Upper lobe of right lung (tissue), 1 donor: ENCODE measurements around the gene ADPRS. TPM values are rescaled to one million over a fixed set of nuclear protein-coding genes. Genes with fewer than 3 reads are reported as not detected.
A peak's percentile ranks its signal among the peaks of the same experiment; 100 is the strongest.

Experiments used
- ATAC-seq: fragments of 200-7000 bp; cut with Tn5 transposase; one replicate; pipeline ENCODE4 v1.9.1; 2020; ENCODE audit warnings: mild to moderate bottlenecking, moderate library complexity
- DNase-seq: peaks from one replicate; pipeline ENCODE4 v3.0.0-alpha.2; 2020
- H3K27ac ChIP-seq: fragments of 200-600 bp; one replicate; pipeline ENCODE4 v1.8.0; 2022
- H3K27me3 ChIP-seq: fragments of 200-600 bp; one replicate; pipeline ENCODE4 v1.8.0; 2022; ENCODE audit warnings: mild to moderate bottlenecking
- H3K36me3 ChIP-seq: fragments of 200-600 bp; one replicate; pipeline ENCODE4 v1.8.0; 2022
- H3K4me1 ChIP-seq: fragments of 200-600 bp; one replicate; pipeline ENCODE4 v1.8.0; 2022
- H3K4me3 ChIP-seq: fragments of 200-600 bp; one replicate; pipeline ENCODE4 v1.8.0; 2022; ENCODE audit warnings: mild to moderate bottlenecking
- H3K9me3 ChIP-seq: fragments of 200-600 bp; one replicate; pipeline ENCODE4 v1.8.0; 2022
- CTCF ChIP-seq: fragments of 200-600 bp; IDR thresholded peaks from one replicate; pipeline ENCODE4 v1.8.0; 2022; ENCODE audit warnings: antibody characterized with exemption
- intact Hi-C: fragments of 100-400 bp; cut with DNase I; formaldehyde crosslinking; loops from one replicate; pipeline ENCODE4 v1.11.0; 2022
- total RNA-seq: library from RNA; stranded (reverse); fragmentation: NEBNext Ultra II Directional; extraction: Animal tissue kit (Norgen Biotek cat#: 25700); gene quantifications from one replicate; pipeline ENCODE4 v1.2.1, GENCODE V29; 2021
- donor health status: DM: no; HTN: yes; CAD: no; lungs with severe emphysema.

ADPRS gene
- total RNA-seq, 1 donor from 2014 or later: 26.9 TPM

- Histone ChIP-seq H3K9me3 (no peaks in the 10 kb centered on the region), H3K27me3 (no peaks in the 10 kb centered on the region), H3K4me3 (no peak overlapping the region), H3K4me1 (peaks cover 12% of the 10 kb centered on the region), H3K27ac (no peak overlapping the region), H3K36me3 (no peaks in the 10 kb centered on the region)
- intact Hi-C loops: no loop called here
- TF ChIP-seq CTCF: no peak
- ATAC-seq (no peak), DNase-seq (no peak)
Observed at GRCh38 chr1:36118447-36119204, 29.9 kb downstream of the ADPRS start.

- DNase-seq: no peak
- no peaks in the 10 kb centered on the region for H3K9me3 ChIP-seq
- H3K36me3 ChIP-seq: no peaks in the 10 kb centered on the region
- no peak for TF ChIP-seq CTCF
- H3K27ac ChIP-seq: peak overlapping the region; percentile 42
- peak; percentile 68 for ATAC-seq
- peaks cover 12% of the 10 kb centered on the region for H3K4me1 ChIP-seq
- H3K4me3 ChIP-seq: no peak overlapping the region
- intact Hi-C loops: no loop called here
- H3K27me3 ChIP-seq: no peaks in the 10 kb centered on the region
Observed at GRCh38 chr1:36119456-36119855, 30.8 kb downstream of the ADPRS start.

GRCh38 chr1:36122062-36123030 lies 33.7 kb downstream of the ADPRS start:
- H3K9me3 ChIP-seq: no peaks in the 10 kb centered on the region
- no peak for TF ChIP-seq CTCF
- H3K4me3 ChIP-seq: no peak overlapping the region
- intact Hi-C loops: no loop called here
- no peak overlapping the region for H3K27ac ChIP-seq
- no peaks in the 10 kb centered on the region for H3K27me3 ChIP-seq
- DNase-seq (no peak), ATAC-seq (no peak)
- peaks cover 16% of the 10 kb centered on the region for H3K4me1 ChIP-seq
- H3K36me3 ChIP-seq: no peaks in the 10 kb centered on the region

- Histone ChIP-seq H3K36me3 (no peaks in the 10 kb centered on the region), H3K4me1 (peaks cover 16% of the 10 kb centered on the region), H3K4me3 (no peak overlapping the region), H3K9me3 (no peaks in the 10 kb centered on the region), H3K27me3 (no peaks in the 10 kb centered on the region), H3K27ac (peak overlapping the region; percentile 36)
- peak; percentile 77 for DNase-seq
- ATAC-seq: peak; percentile 76
- intact Hi-C loops: no loop called here
- TF ChIP-seq CTCF: no peak
Observed at GRCh38 chr1:36123356-36123755, 34.7 kb downstream of the ADPRS start.

- no peak for TF ChIP-seq CTCF
- no peak for DNase-seq
- intact Hi-C loops: no loop called here
- Histone ChIP-seq H3K4me3 (peak overlapping the region; percentile 36), H3K36me3 (no peaks in the 10 kb centered on the region), H3K4me1 (peaks cover 9% of the 10 kb centered on the region), H3K9me3 (no peaks in the 10 kb centered on the region), H3K27me3 (no peaks in the 10 kb centered on the region), H3K27ac (no peak overlapping the region)
- no peak for ATAC-seq
Observed at GRCh38 chr1:36124404-36125128, 35.9 kb downstream of the ADPRS start.
